Measurements from ENCODE around the gene EVI5.
"Not testable (repeated sequence)": the region's sequence is repeated elsewhere in the genome, so short reads cannot be mapped to it uniquely, and the experiment has no call there.

The EVI5 gene

GRCh38 chr1:92747735-92748134 lies 37.2 kb downstream of the EVI5 start:
- DNase-seq (ENCODE audit: low read depth): no peak
- H3K9me3 ChIP-seq (ENCODE audit: control insufficient read depth, low read length): no peaks in the 10 kb centered on the region
- H3K9ac ChIP-seq (ENCODE audit: low read length): no peak overlapping the region
- H3K36me3 ChIP-seq (ENCODE audit: control insufficient read depth, insufficient read depth, low read length, severe bottlenecking): no peaks in the 10 kb centered on the region
- H3K27me3 ChIP-seq (replicated peaks; ENCODE audit: control insufficient read depth, insufficient read depth, low read length): no peaks in the 10 kb centered on the region
- H3K4me1 ChIP-seq (ENCODE audit: control insufficient read depth, insufficient read depth, low read length): peaks cover 16% of the 10 kb centered on the region
- no peak overlapping the region for H3K4me3 ChIP-seq (ENCODE audit: low read length)

DNA sequence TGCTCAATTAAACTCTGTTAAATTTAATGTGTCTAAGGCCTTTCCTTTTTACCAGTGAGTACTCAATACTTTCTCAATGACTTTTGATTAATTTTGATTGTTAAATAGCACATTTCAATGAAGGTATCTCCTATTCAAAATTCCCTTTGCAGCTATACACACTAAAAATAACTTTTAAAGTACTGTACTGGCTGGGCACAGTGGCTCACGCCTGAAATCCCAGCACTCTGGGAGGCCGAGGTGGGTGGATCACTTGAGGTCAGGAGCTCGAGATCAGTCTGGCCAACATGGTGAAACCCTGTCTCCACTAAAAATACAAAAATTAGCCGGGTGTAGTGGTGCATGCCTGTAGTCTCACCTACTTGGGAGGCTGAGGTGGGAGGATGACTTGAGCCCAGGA lies 38.7 kb downstream of the EVI5 start:
- H3K9ac ChIP-seq (ENCODE audit: low read length); H3K36me3 ChIP-seq (ENCODE audit: control insufficient read depth, insufficient read depth, low read length, severe bottlenecking); DNase-seq (ENCODE audit: low read depth); H3K27me3 ChIP-seq (replicated peaks; ENCODE audit: control insufficient read depth, insufficient read depth, low read length); H3K9me3 ChIP-seq (ENCODE audit: control insufficient read depth, low read length); H3K4me3 ChIP-seq (ENCODE audit: low read length): not testable (repeated sequence)
- H3K4me1 ChIP-seq (ENCODE audit: control insufficient read depth, insufficient read depth, low read length): peaks cover 13% of the 10 kb centered on the region

DNA sequence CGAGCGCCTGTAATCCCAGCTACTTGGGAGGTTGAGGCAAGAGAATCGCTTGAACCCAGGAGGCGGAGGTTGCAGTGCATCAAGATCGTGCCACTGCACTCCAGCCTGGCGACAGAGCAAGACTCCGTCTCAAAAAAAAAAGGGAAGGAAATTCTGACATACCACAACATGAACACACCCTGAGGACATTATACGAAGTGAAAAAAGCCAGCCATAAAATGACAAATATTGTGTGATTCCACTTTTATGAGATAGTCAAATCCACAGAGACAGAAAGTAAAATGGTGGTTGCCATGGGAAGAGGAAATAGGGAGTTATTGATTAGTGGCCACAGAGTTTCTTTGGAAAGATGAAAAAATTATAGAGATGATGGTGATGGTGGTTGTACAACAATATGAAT lies 41.7 kb downstream of the EVI5 start:
- H3K9ac ChIP-seq (ENCODE audit: low read length): no peak overlapping the region
- no peak for DNase-seq (ENCODE audit: low read depth)
- no peaks in the 10 kb centered on the region for H3K27me3 ChIP-seq (replicated peaks; ENCODE audit: control insufficient read depth, insufficient read depth, low read length)
- no peaks in the 10 kb centered on the region for H3K9me3 ChIP-seq (ENCODE audit: control insufficient read depth, low read length)
- H3K4me1 ChIP-seq (ENCODE audit: control insufficient read depth, insufficient read depth, low read length): peaks cover 12% of the 10 kb centered on the region
- no peak overlapping the region for H3K4me3 ChIP-seq (ENCODE audit: low read length)
- H3K36me3 ChIP-seq (ENCODE audit: control insufficient read depth, insufficient read depth, low read length, severe bottlenecking): no peaks in the 10 kb centered on the region

DNA sequence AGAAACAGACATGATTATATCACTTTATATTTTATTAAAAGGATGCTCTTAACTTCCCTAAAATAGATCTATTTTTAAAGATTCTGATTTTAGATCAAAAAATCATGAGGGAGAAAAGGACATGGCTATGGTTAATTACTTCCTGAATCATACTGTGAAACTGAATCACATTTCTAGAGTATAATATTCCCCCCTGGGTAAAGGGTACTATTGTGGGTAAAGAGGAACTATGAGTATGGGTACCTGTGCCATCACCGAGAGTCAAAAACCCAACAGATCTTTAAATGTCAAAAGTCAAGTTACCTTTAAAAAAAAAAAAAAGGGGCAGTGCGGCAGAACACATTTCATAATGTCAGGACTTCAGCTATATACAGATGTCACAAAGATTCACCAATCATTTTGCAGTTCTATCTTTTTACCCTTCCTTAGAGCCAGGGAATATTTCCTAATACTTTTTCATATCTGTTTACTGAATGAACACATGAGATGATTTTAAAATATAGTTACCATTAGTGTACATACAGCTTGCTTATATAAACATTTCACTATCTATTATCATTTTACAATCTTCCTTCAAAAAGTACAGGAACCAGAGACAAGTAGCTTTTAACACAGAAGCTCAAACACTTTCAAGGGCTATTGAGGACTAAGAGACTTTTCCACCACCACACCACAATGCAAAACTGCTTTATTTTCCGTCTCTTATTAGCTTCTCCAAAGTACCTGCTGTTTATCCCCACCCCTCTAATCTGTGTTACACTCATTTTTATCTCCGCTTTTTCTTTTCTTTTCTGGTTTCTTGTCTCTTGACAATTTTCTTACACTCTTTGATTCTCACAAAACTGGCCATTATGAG lies 45.0 kb downstream of the EVI5 start:
- Histone ChIP-seq H3K9ac (ENCODE audit: low read length) (no peak overlapping the region), H3K4me3 (ENCODE audit: low read length) (no peak overlapping the region), H3K27me3 (replicated peaks; ENCODE audit: control insufficient read depth, insufficient read depth, low read length) (no peaks in the 10 kb centered on the region), H3K36me3 (ENCODE audit: control insufficient read depth, insufficient read depth, low read length, severe bottlenecking) (peaks cover 4% of the 10 kb centered on the region), H3K9me3 (ENCODE audit: control insufficient read depth, low read length) (no peaks in the 10 kb centered on the region), H3K4me1 (ENCODE audit: control insufficient read depth, insufficient read depth, low read length) (no peaks in the 10 kb centered on the region)
- no peak for DNase-seq (ENCODE audit: low read depth)

GRCh38 chr1:92736395-92736794 lies 48.5 kb downstream of the EVI5 start:
- Histone ChIP-seq H3K27me3 (replicated peaks; ENCODE audit: control insufficient read depth, insufficient read depth, low read length) (no peaks in the 10 kb centered on the region), H3K36me3 (ENCODE audit: control insufficient read depth, insufficient read depth, low read length, severe bottlenecking) (peaks cover 22% of the 10 kb centered on the region), H3K4me1 (ENCODE audit: control insufficient read depth, insufficient read depth, low read length) (peaks cover 8% of the 10 kb centered on the region), H3K9me3 (ENCODE audit: control insufficient read depth, low read length) (no peaks in the 10 kb centered on the region), H3K9ac (ENCODE audit: low read length) (no peak overlapping the region), H3K4me3 (ENCODE audit: low read length) (no peak overlapping the region)
- no peak for DNase-seq (ENCODE audit: low read depth)

GRCh38 chr1:92730476-92730875 lies 54.4 kb downstream of the EVI5 start:
- Histone ChIP-seq H3K36me3 (ENCODE audit: control insufficient read depth, insufficient read depth, low read length, severe bottlenecking) (peaks cover 22% of the 10 kb centered on the region), H3K9me3 (ENCODE audit: control insufficient read depth, low read length) (no peaks in the 10 kb centered on the region), H3K4me3 (ENCODE audit: low read length) (no peak overlapping the region), H3K9ac (ENCODE audit: low read length) (peak overlapping the region; percentile 25), H3K27me3 (replicated peaks; ENCODE audit: control insufficient read depth, insufficient read depth, low read length) (no peaks in the 10 kb centered on the region), H3K4me1 (ENCODE audit: control insufficient read depth, insufficient read depth, low read length) (peaks cover 28% of the 10 kb centered on the region)
- no peak for DNase-seq (ENCODE audit: low read depth)

DNA sequence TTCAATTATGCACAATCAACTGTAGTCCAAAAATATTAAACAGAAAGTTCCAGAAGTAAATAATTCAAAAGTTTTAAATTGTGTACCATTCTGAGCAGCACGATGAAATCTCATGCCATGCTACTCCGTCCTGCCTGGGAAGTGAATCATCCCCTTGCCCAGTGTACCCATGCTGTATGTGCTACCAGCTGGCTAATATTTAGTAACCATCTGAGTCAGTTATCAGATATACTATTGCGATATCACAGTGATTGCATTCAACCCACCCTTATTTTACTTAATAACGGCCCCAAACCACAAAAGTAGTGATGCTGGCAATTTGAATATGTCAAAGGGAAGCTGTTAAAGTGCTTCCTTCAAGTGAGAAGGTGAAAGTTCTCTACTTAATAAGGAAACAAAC lies 56.2 kb downstream of the EVI5 start:
- H3K9me3 ChIP-seq (ENCODE audit: control insufficient read depth, low read length): no peaks in the 10 kb centered on the region
- H3K9ac ChIP-seq (ENCODE audit: low read length): no peak overlapping the region
- peaks cover 28% of the 10 kb centered on the region for H3K4me1 ChIP-seq (ENCODE audit: control insufficient read depth, insufficient read depth, low read length)
- peak; percentile 17 for DNase-seq (ENCODE audit: low read depth)
- H3K27me3 ChIP-seq (replicated peaks; ENCODE audit: control insufficient read depth, insufficient read depth, low read length): no peaks in the 10 kb centered on the region
- peaks cover 5% of the 10 kb centered on the region for H3K36me3 ChIP-seq (ENCODE audit: control insufficient read depth, insufficient read depth, low read length, severe bottlenecking)
- no peak overlapping the region for H3K4me3 ChIP-seq (ENCODE audit: low read length)

- H3K9ac ChIP-seq (ENCODE audit: low read length); H3K36me3 ChIP-seq (ENCODE audit: control insufficient read depth, insufficient read depth, low read length, severe bottlenecking); H3K4me1 ChIP-seq (ENCODE audit: control insufficient read depth, insufficient read depth, low read length); H3K4me3 ChIP-seq (ENCODE audit: low read length); DNase-seq (ENCODE audit: low read depth); H3K9me3 ChIP-seq (ENCODE audit: control insufficient read depth, low read length); H3K27me3 ChIP-seq (replicated peaks; ENCODE audit: control insufficient read depth, insufficient read depth, low read length): not testable (repeated sequence)
These were observed 61.2 kb downstream of the EVI5 start for GRCh38 chr1:92723713-92724112.

DNA sequence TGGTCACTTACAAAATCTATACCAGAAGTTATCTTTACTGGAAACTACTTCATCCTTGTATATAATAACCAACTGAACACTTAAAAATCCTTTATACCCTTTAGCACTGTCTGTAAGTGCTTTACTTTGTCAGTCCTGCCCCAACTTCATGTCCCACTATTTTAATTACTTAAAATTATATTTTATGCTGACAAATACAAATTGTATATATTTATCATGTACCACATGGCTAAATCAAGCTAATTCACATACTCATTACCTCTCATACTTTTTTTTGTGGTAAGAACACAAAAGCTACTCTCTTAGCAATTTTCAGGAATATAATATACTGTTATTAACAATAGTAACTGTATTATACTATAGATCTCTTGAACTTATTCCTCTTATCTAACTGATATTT lies 63.0 kb downstream of the EVI5 start:
- no peak for DNase-seq (ENCODE audit: low read depth)
- no peaks in the 10 kb centered on the region for H3K27me3 ChIP-seq (replicated peaks; ENCODE audit: control insufficient read depth, insufficient read depth, low read length)
- no peak overlapping the region for H3K9ac ChIP-seq (ENCODE audit: low read length)
- no peaks in the 10 kb centered on the region for H3K9me3 ChIP-seq (ENCODE audit: control insufficient read depth, low read length)
- no peak overlapping the region for H3K4me3 ChIP-seq (ENCODE audit: low read length)
- no peaks in the 10 kb centered on the region for H3K36me3 ChIP-seq (ENCODE audit: control insufficient read depth, insufficient read depth, low read length, severe bottlenecking)
- H3K4me1 ChIP-seq (ENCODE audit: control insufficient read depth, insufficient read depth, low read length): no peaks in the 10 kb centered on the region

DNA sequence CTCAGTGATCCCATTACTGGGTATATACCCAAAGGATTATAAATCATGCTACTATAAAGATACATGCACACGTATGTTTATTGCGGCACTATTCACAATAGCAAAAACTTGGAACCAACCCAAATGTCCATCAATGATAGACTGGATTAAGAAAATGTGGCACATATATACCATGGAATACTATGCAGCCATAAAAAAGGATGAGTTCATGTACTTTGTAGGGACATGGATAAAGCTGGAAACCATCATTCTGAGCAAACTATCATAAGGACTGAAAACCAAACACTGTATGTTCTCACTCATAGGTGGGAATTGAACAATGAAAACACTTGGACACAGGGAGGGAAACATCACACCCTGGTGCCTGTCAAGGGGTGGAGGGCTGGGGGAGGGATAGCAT lies 63.8 kb downstream of the EVI5 start:
- H3K4me1 ChIP-seq (ENCODE audit: control insufficient read depth, insufficient read depth, low read length); H3K4me3 ChIP-seq (ENCODE audit: low read length); H3K9ac ChIP-seq (ENCODE audit: low read length); H3K9me3 ChIP-seq (ENCODE audit: control insufficient read depth, low read length); DNase-seq (ENCODE audit: low read depth); H3K27me3 ChIP-seq (replicated peaks; ENCODE audit: control insufficient read depth, insufficient read depth, low read length); H3K36me3 ChIP-seq (ENCODE audit: control insufficient read depth, insufficient read depth, low read length, severe bottlenecking): not testable (repeated sequence)

GRCh38 chr1:92715476-92715951 lies 69.4 kb downstream of the EVI5 start:
- H3K9me3 ChIP-seq (ENCODE audit: control insufficient read depth, low read length); H3K27me3 ChIP-seq (replicated peaks; ENCODE audit: control insufficient read depth, insufficient read depth, low read length); DNase-seq (ENCODE audit: low read depth); H3K4me1 ChIP-seq (ENCODE audit: control insufficient read depth, insufficient read depth, low read length); H3K9ac ChIP-seq (ENCODE audit: low read length); H3K4me3 ChIP-seq (ENCODE audit: low read length); H3K36me3 ChIP-seq (ENCODE audit: control insufficient read depth, insufficient read depth, low read length, severe bottlenecking): not testable (repeated sequence)

DNA sequence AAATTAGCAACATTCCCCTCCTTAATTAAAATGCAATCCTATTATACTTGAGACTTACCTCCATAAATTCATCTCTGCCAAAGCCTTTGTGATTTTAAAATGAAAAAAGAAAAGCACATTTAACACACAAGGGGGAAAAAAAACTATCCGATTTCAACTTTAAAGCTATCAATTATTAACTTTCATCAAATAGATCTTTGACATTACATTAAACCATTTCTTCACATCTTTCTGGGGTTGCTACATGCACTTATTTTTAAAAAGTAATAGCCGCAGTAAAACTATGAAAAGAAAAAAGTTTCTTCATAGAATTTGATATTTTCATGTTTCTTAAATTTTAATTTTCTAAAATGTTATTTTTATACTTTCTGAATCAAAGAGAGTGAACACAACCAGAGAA lies 71.0 kb downstream of the EVI5 start:
- no peaks in the 10 kb centered on the region for H3K27me3 ChIP-seq (replicated peaks; ENCODE audit: control insufficient read depth, insufficient read depth, low read length)
- no peaks in the 10 kb centered on the region for H3K4me1 ChIP-seq (ENCODE audit: control insufficient read depth, insufficient read depth, low read length)
- H3K9ac ChIP-seq (ENCODE audit: low read length): no peak overlapping the region
- no peak for DNase-seq (ENCODE audit: low read depth)
- no peaks in the 10 kb centered on the region for H3K9me3 ChIP-seq (ENCODE audit: control insufficient read depth, low read length)
- no peak overlapping the region for H3K4me3 ChIP-seq (ENCODE audit: low read length)
- no peaks in the 10 kb centered on the region for H3K36me3 ChIP-seq (ENCODE audit: control insufficient read depth, insufficient read depth, low read length, severe bottlenecking)
